GM23248 (cell line): ENCODE data around the gene CDC42SE2. TPM values are rescaled to one million over a fixed set of nuclear protein-coding genes. Genes with fewer than 3 reads are reported as not detected.
A peak's percentile ranks its signal among the peaks of the same experiment; 100 is the strongest.
"Not testable (repeated sequence)": the region's sequence is repeated elsewhere in the genome, so short reads cannot be mapped to it uniquely, and the experiment has no call there.

Experiments used
- DNase-seq: peaks from one replicate; pipeline ENCODE4 v3.0.0-alpha.2; 2015
- H2AFZ ChIP-seq: fragments of 200-600 bp; sonication (generic); 2 replicates; pipeline ENCODE4 v1.6.1; 2016; ENCODE audit warnings: antibody characterized with exemption
- H3F3A ChIP-seq: fragments of 200-600 bp; sonication (generic); 2 replicates; pipeline ENCODE4 v1.6.1; 2016; ENCODE audit warnings: mild to moderate bottlenecking, antibody characterized with exemption, mixed run types; ENCODE audit not compliant: insufficient read depth
- H3K27ac ChIP-seq: fragments of 200-600 bp; sonication (generic); 2 replicates; pipeline ENCODE4 v1.5.1; 2016; ENCODE audit warnings: mild to moderate bottlenecking
- H3K27me3 ChIP-seq: fragments of 200-600 bp; sonication (generic); replicated peaks from 2 replicates; pipeline ENCODE4 v1.6.1; 2016; ENCODE audit warnings: mild to moderate bottlenecking; ENCODE audit not compliant: insufficient read depth
- H3K36me3 ChIP-seq: fragments of 200-600 bp; sonication (generic); 2 replicates; pipeline ENCODE4 v1.6.1; 2016; ENCODE audit warnings: low read depth, mild to moderate bottlenecking
- H3K4me1 ChIP-seq: fragments of 200-600 bp; sonication (generic); 2 replicates; pipeline ENCODE4 v1.6.1; 2016; ENCODE audit warnings: mild to moderate bottlenecking; ENCODE audit not compliant: insufficient read depth
- H3K4me2 ChIP-seq: fragments of 200-600 bp; sonication (generic); one replicate; pipeline ENCODE4 v1.6.1; 2016; ENCODE audit warnings: mild to moderate bottlenecking; ENCODE audit not compliant: unreplicated experiment
- H3K4me3 ChIP-seq: fragments of 200-600 bp; sonication (generic); 2 replicates; pipeline ENCODE4 v1.5.1; 2016; ENCODE audit warnings: mild to moderate bottlenecking
- H3K79me2 ChIP-seq: fragments of 200-600 bp; sonication (generic); 2 replicates; pipeline ENCODE4 v1.6.1; 2016; ENCODE audit warnings: mild to moderate bottlenecking; ENCODE audit not compliant: insufficient read depth
- H3K9ac ChIP-seq: fragments of 200-600 bp; sonication (generic); 2 replicates; pipeline ENCODE4 v1.6.1; 2016; ENCODE audit warnings: mild to moderate bottlenecking
- H3K9me2 ChIP-seq: fragments of 200-600 bp; sonication (generic); 2 replicates; pipeline ENCODE4 v1.6.1; 2016; ENCODE audit warnings: mixed run types, mild to moderate bottlenecking, moderate library complexity; ENCODE audit not compliant: insufficient read depth
- H3K9me3 ChIP-seq: fragments of 200-600 bp; sonication (generic); one replicate; pipeline ENCODE4 v1.6.1; 2017; ENCODE audit warnings: low read depth
- H4K20me1 ChIP-seq: fragments of 200-600 bp; sonication (generic); 2 replicates; pipeline ENCODE4 v1.6.0; 2016; ENCODE audit not compliant: insufficient read depth
- EZH2 ChIP-seq: fragments of 200-600 bp; sonication (generic); IDR thresholded peaks from 2 replicates; pipeline ENCODE4 v1.6.1; 2018; ENCODE audit warnings: antibody characterized with exemption, mild to moderate bottlenecking; ENCODE audit not compliant: insufficient read depth, poor library complexity, severe bottlenecking
- EZH2phosphoT487 ChIP-seq: fragments of 200-600 bp; sonication (generic); IDR thresholded peaks from 2 replicates; pipeline ENCODE4 v1.6.1; 2018; ENCODE audit warnings: antibody characterized with exemption, moderate library complexity, mild to moderate bottlenecking, low read depth; ENCODE audit not compliant: insufficient read depth
- WGBS, 2 experiments: methylation state at CpG; one replicate each; pipeline ENCODE4 v1.1.6; 2015 to 2017; ENCODE audit warnings: low lambda C conversion rate in 2 of 2, low coverage in 1 of 2; ENCODE audit errors: missing lambda C conversion rate in 2 of 2; 5-methylcytosine and 5-hydroxymethylcytosine counted together
- in situ Hi-C: fragments of 300-500 bp; cut with MboI; formaldehyde crosslinking; loops from 2 replicates; pipeline ENCODE4 v1.15.0; 2020
- polyA plus RNA-seq: library from polyadenylated mRNA; unstranded; fragments of >200 nt; fragmentation: Nextera tagmentation; extraction: Ambion mirVana; gene quantifications from 2 replicates; pipeline ENCODE4 v1.2.1, GENCODE V29; 2016
- total RNA-seq: library from RNA; depleted of rRNA; stranded (reverse); fragments of >200 nt; shearing (Covaris generic); gene quantifications from 2 replicates; pipeline ENCODE4 v1.2.3, GENCODE V29; 2014

The CDC42SE2 gene
- total and polyA plus RNA-seq, 2 experiments from 2014 or later = 13.7 to 17.5 TPM

DNA sequence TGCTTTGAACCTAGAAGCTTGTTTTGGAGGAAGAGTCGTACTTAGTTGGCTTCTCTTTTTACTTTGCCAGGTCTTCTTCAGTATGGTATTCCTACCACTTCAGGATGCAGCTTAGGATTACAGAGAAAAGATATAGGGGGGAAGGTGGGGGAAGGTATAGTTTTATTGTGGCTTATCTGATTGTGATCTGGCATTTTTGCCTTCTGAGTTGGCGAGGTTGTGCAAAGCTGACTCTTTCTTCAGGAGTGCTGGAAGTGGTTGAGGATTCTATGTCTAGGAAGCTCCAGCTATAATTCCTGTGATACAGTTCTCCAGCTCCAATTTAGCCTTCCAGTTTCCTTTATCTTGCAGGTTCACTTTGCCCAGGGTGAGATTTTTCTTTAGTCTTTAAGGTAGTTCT is 7.0 kb downstream of the CDC42SE2 start:
- H3K4me2 ChIP-seq = peak overlapping the region; percentile 48
- peak; percentile 68 for DNase-seq

DNA sequence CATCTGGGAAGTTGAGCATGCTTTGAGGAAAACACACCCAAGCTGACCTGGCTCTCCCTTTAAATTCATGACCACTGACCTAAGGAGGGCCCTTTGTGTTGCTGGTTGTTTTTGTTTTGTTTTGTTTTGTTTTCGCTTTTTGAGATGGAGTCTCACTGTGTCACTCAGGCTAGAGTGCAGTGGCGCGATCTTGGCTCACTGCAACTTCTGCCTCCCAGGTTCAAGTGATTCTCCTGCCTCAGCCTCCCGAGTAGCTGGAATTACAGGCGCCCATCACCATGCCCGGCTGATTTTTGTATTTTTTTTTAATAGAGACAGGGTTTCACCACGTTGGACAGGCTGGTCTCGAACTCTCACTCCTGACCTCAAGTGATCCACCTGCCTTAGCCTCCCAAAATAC is 8.0 kb downstream of the CDC42SE2 start:
- H3K4me3 ChIP-seq, in situ Hi-C loops, H3K9me2 ChIP-seq, H3K36me3 ChIP-seq, H3K9ac ChIP-seq, H3K4me2 ChIP-seq, DNase-seq, H3K27me3 ChIP-seq, H4K20me1 ChIP-seq, H2AFZ ChIP-seq, H3K9me3 ChIP-seq, H3K27ac ChIP-seq: not testable (repeated sequence)
- H3F3A ChIP-seq = peaks cover 16% of the 10 kb centered on the region; the same call in 1 of the 2 replicates
- H3K79me2 ChIP-seq = peaks cover 100% of the 10 kb centered on the region
- H3K4me1 ChIP-seq = peaks cover 16% of the 10 kb centered on the region
- 91% methylated on average over 7 to 8 of the region's 8 CpGs for WGBS, 2 experiments

More for the DNA sequence above, 7.0 kb downstream of the CDC42SE2 start:
- TF ChIP-seq EZH2 (no peak), EZH2phosphoT487 (no peak)
- Histone ChIP-seq H3K4me3 (peak overlapping the region; percentile 8; the same call in 1 of the 2 replicates), H3K9me2 (no peaks in the 10 kb centered on the region), H4K20me1 (0 out of 2 replicates have a peak, but pooled peaks cover 6% of the 10 kb centered on the region), H2AFZ (no peak overlapping the region), H3K9me3 (no peaks in the 10 kb centered on the region), H3K79me2 (peaks cover 100% of the 10 kb centered on the region), H3F3A (peaks cover 16% of the 10 kb centered on the region; the same call in 1 of the 2 replicates), H3K27ac (0 out of 2 replicates have a peak overlapping the region, but pooled peaks have one; percentile 0), H3K9ac (no peak overlapping the region), H3K27me3 (no peaks in the 10 kb centered on the region), H3K36me3 (no peaks in the 10 kb centered on the region), H3K4me1 (peaks cover 18% of the 10 kb centered on the region)
- WGBS, 2 experiments = 29 to 43% methylated on average over 2 of the region's 2 CpGs
- in situ Hi-C loops = no loop called here

DNA sequence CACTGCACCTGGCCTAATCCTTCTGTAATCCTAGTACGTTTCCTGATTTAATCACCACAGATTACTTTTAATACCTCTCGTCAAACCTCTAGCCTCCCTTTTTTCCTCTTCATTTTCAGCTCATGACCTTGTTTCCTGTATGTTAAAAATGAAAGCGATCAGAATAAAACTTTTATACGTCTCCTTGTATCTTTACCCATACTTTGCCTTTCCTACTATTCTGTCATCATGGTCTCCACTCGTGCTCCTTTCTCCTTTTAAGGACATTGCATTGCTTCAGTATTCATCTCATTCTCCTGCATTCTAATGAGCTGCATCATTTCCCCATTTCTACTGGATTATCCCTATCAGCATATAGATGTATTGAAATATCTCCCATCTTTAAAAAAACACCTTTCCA is 8.5 kb downstream of the CDC42SE2 start:
- no peak for DNase-seq
- no peaks in the 10 kb centered on the region for H3K27me3 ChIP-seq
- no peak overlapping the region for H2AFZ ChIP-seq
- no peaks in the 10 kb centered on the region for H3K9me2 ChIP-seq
- H4K20me1 ChIP-seq = 0 out of 2 replicates have a peak, but pooled peaks cover 6% of the 10 kb centered on the region
- H3K4me2 ChIP-seq = no peak overlapping the region
- H3K9me3 ChIP-seq = no peaks in the 10 kb centered on the region
- no peaks in the 10 kb centered on the region for H3K36me3 ChIP-seq
- in situ Hi-C loops = no loop called here
- WGBS, 2 experiments = 91 to 95% methylated on average over 5 of the region's 5 CpGs
- no peak overlapping the region for H3K4me3 ChIP-seq
- H3K27ac ChIP-seq = no peak overlapping the region
- H3K9ac ChIP-seq = no peak overlapping the region
- peaks cover 16% of the 10 kb centered on the region; the same call in 1 of the 2 replicates for H3F3A ChIP-seq
- no peak for TF ChIP-seq EZH2phosphoT487
- no peak for TF ChIP-seq EZH2
- H3K79me2 ChIP-seq = peaks cover 100% of the 10 kb centered on the region
- H3K4me1 ChIP-seq = peaks cover 16% of the 10 kb centered on the region

DNA sequence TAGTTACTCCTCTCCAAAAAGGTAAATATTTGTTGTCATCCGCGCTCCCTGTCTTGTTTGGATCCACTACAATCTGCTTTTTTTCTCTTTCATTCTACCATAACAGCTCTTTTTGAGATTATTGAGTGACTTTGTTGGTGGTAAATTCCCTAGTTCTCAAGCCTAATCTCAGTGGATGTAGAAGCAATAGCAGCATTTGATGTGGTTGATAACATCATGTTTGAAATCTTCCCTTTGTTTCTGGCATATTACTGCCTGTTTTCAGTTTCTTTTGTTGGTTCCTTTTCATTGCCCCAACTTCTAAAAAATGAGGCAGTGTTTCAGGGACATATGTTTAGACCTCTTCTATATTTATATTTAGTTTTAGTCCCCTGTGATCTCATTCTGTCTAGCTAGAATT is 8.9 kb downstream of the CDC42SE2 start:
- H3K27me3 ChIP-seq = no peaks in the 10 kb centered on the region
- no peak for DNase-seq
- no peak overlapping the region for H3K4me2 ChIP-seq
- H3K36me3 ChIP-seq = no peaks in the 10 kb centered on the region
- in situ Hi-C loops = no loop called here
- no peak overlapping the region for H3K27ac ChIP-seq
- no peak overlapping the region for H2AFZ ChIP-seq
- H3K9me2 ChIP-seq = no peaks in the 10 kb centered on the region
- H3K4me1 ChIP-seq = peaks cover 16% of the 10 kb centered on the region
- H3K4me3 ChIP-seq = no peak overlapping the region
- H3F3A ChIP-seq = peaks cover 16% of the 10 kb centered on the region; the same call in 1 of the 2 replicates
- WGBS, 2 experiments = 96 to 100% methylated on average over 2 of the region's 2 CpGs
- TF ChIP-seq EZH2phosphoT487 (no peak), EZH2 (no peak)
- H3K9ac ChIP-seq = no peak overlapping the region
- H4K20me1 ChIP-seq = 0 out of 2 replicates have a peak, but pooled peaks cover 6% of the 10 kb centered on the region
- H3K79me2 ChIP-seq = peaks cover 100% of the 10 kb centered on the region
- H3K9me3 ChIP-seq = no peaks in the 10 kb centered on the region
